ENCODE data around the gene GDF11. TPM values are rescaled to one million over a fixed set of nuclear protein-coding genes. Genes with fewer than 3 reads are reported as not detected.

Gene GDF11
- total and polyA plus RNA-seq, 2 of the 4 experiments (the other 2 are of a cell fraction) = 2.7 to 12.9 TPM

- no peak overlapping the region for H3K4me3 ChIP-seq (ENCODE audit: insufficient read depth, low read depth, low read length)
- peaks cover 8% of the 10 kb centered on the region for H4K20me1 ChIP-seq (ENCODE audit: insufficient read depth, low read length)
- no peak overlapping the region for H4K91ac ChIP-seq (ENCODE audit: insufficient read depth, low read depth, low read length)
- H3K4me1 ChIP-seq (ENCODE audit: control insufficient read depth, insufficient read depth, low read length) = no peaks in the 10 kb centered on the region; the same call in 1 of the 2 replicates
- H3K4ac ChIP-seq (ENCODE audit: low read depth, low read length) = no peak overlapping the region
- CTCF ChIA-PET = interaction anchor here (0.5 to 2.8 kb wide), 5 partner anchors 8 to 58 kb away, joined by 3 to 7 read pairs (median 3); partner anchors contain the start of genes ORMDL2 and SARNP
- dilution Hi-C loops (cut with HindIII; ENCODE audit: low sequenced_read_pairs, unreplicated experiment) (no loop called here), in situ Hi-C loops (cut with MboI; ENCODE audit: low sequenced_read_pairs) (no loop called here), intact Hi-C loops (cut with micrococcal nuclease) (loop anchor here (1.0 kb wide), 1 partner anchor 59 kb away; no protein-coding TSS in a partner anchor)
- no peaks in the 10 kb centered on the region for H3K9me1 ChIP-seq (ENCODE audit: insufficient read depth, low read length)
- no peak overlapping the region for H2AK9ac ChIP-seq (replicated peaks; ENCODE audit: low read depth, low read length, poor library complexity)
- H3K36me3 ChIP-seq (ENCODE audit: control insufficient read depth, insufficient read depth, low read length) = peaks cover 34% of the 10 kb centered on the region
- H2AK5ac ChIP-seq (ENCODE audit: low read depth, low read length) = no peak overlapping the region
- DNase-seq (peak; percentile 56), ATAC-seq (ENCODE audit: low read depth) (peak; percentile 76)
- H3K79me1 ChIP-seq (ENCODE audit: low read depth in 1 of 2, low read length in 2 of 2) = peaks cover 33 to 35% of the 10 kb centered on the region in 2 experiments
- H3K23ac ChIP-seq (ENCODE audit: low read depth, low read length) = no peak overlapping the region
- H3K56ac ChIP-seq (ENCODE audit: extremely low read depth, insufficient read depth, low read length) = no peak overlapping the region
- POLR2A ChIA-PET (ENCODE audit: unreplicated experiment) = interaction anchor here (0.6 kb wide), 1 partner anchor 40 kb away, joined by 3 read pairs; no protein-coding TSS in a partner anchor
- H2BK20ac ChIP-seq (ENCODE audit: low read depth, low read length) = no peak overlapping the region
- no peak overlapping the region for H3K4me2 ChIP-seq (ENCODE audit: low read depth, low read length)
- no peak overlapping the region for H3K14ac ChIP-seq (replicated peaks; ENCODE audit: low read depth, low read length)
- H2BK120ac ChIP-seq (ENCODE audit: low read depth, low read length) = no peak overlapping the region
- no peaks in the 10 kb centered on the region for H3K9me3 ChIP-seq (ENCODE audit: control insufficient read depth, insufficient read depth, low read length)
- no peak overlapping the region for H3K9ac ChIP-seq (ENCODE audit: low read depth, low read length)
- no peak overlapping the region for H4K8ac ChIP-seq (ENCODE audit: low read depth in 2 of 2, low read length in 2 of 2)
- no peak overlapping the region for H2BK5ac ChIP-seq (ENCODE audit: low read depth, low read length, poor library complexity, severe bottlenecking)
- BruUV-seq (replicated peaks) = no TSS peak
- no peak overlapping the region for H3K27ac ChIP-seq (ENCODE audit: insufficient read depth, low read length)
- no peak overlapping the region for H4K5ac ChIP-seq (ENCODE audit: low read depth, low read length)
- no peak overlapping the region for H3K18ac ChIP-seq (ENCODE audit: low read depth, low read length)
- peak; percentile 58 for TF ChIP-seq CTCF (conservative IDR thresholded peaks at IDR 0.05; ENCODE audit: low read depth, low read length)
- peak; percentile 63 for TF ChIP-seq RAD21 (IDR thresholded peaks at IDR 0.05; ENCODE audit: low read length)
- no peak for TF ChIP-seq MXI1 (IDR thresholded peaks at IDR 0.05; ENCODE audit: borderline replicate concordance, low read depth, low read length)
- no peak for TF ChIP-seq MAZ (IDR thresholded peaks at IDR 0.05; ENCODE audit: borderline replicate concordance, low read depth, low read length)
- no peak for TF ChIP-seq ELK1 (IDR thresholded peaks at IDR 0.05; ENCODE audit: borderline replicate concordance, low read depth, low read length)
- TF ChIP-seq NFE2L2 (IDR thresholded peaks at IDR 0.05; ENCODE audit: low read depth, low read length) = no peak
- TF ChIP-seq BHLHE40 (IDR thresholded peaks at IDR 0.05; ENCODE audit: low read depth, low read length) = no peak
- TF ChIP-seq SMC3 (IDR thresholded peaks at IDR 0.05; ENCODE audit: low read depth, low read length) = peak; percentile 66
- no peak for TF ChIP-seq MAFK (IDR thresholded peaks at IDR 0.05; ENCODE audit: low read depth, low read length)
- no peak for TF ChIP-seq CHD1 (IDR thresholded peaks at IDR 0.05; ENCODE audit: low read depth, low read length)
- TF ChIP-seq FOS (IDR thresholded peaks at IDR 0.05; ENCODE audit: low read depth, low read length) = no peak
- no peak for TF ChIP-seq RCOR1 (IDR thresholded peaks at IDR 0.05; ENCODE audit: insufficient replicate concordance, low read length)
- H2BK15ac ChIP-seq (ENCODE audit: low read depth, low read length) = no peak overlapping the region
- no peak overlapping the region for H2AFZ ChIP-seq (replicated peaks; ENCODE audit: low read length, poor library complexity)
- WGBS, 2 experiments (ENCODE audit: extremely low coverage in 2 of 2, insufficient read length in 1 of 2) = 60% methylated on average over 2 of the region's 5 CpGs; no CpG with 5 or more reads in 1 of the 2 experiments
- no peaks in the 10 kb centered on the region for H3K27me3 ChIP-seq (ENCODE audit: control insufficient read depth, insufficient read depth, low read length)
Measured at GRCh38 chr12:55797068-55797467, 54.1 kb downstream of the GDF11 start.

All from IMR-90 (cell line).